Upper lobe of left lung (tissue), 6 donors: ENCODE results near the gene PID1. TPM values are rescaled to one million over a fixed set of nuclear protein-coding genes. Genes with fewer than 3 reads are reported as not detected.

Source experiments
- ATAC-seq, 2 donors: fragments of 200-7000 bp; cut with Tn5 transposase; one replicate each; pipeline ENCODE4 v1.9.1; 2022; ENCODE audit warnings: mild to moderate bottlenecking in 2 of 2, moderate library complexity in 2 of 2; ENCODE audit not compliant: low FRiP score in 2 of 2
- DNase-seq, 2 donors: peaks; one replicate each; pipeline ENCODE4 v3.0.0-alpha.2; 2019 to 2020
- H3K27ac ChIP-seq, 4 donors: fragments of 200-600 bp; sonication (generic); one replicate each; pipeline ENCODE4 v1.5.1; 2016 to 2019
- H3K27me3 ChIP-seq, 4 donors: fragments of 200-600 bp; sonication (generic); one replicate each; pipeline ENCODE4 v1.5.1; 2017 to 2019
- H3K36me3 ChIP-seq, 4 donors: fragments of 200-600 bp; sonication (generic); one replicate each; pipeline ENCODE4 v1.5.1; 2016 to 2019
- H3K4me1 ChIP-seq, 4 donors: fragments of 200-600 bp; sonication (generic); one replicate each; pipeline ENCODE4 v1.5.1; 2018 to 2019
- H3K4me3 ChIP-seq, 4 donors: fragments of 200-600 bp; sonication (generic); one replicate each; pipeline ENCODE4 v1.5.1; 2017 to 2019; ENCODE audit warnings: mild to moderate bottlenecking in 2 of 4, moderate library complexity in 1 of 4
- H3K9me3 ChIP-seq, 4 donors: fragments of 200-600 bp; sonication (generic); one replicate each; pipeline ENCODE4 v1.5.1; 2018 to 2019
- EP300 ChIP-seq, 4 donors: sonication (generic); formaldehyde crosslinking; IDR thresholded peaks; one replicate each; pipeline ENCODE4 v1.5.1; 2017; ENCODE audit warnings: antibody characterized with exemption in 4 of 4, control low read depth in 2 of 4
- POLR2A ChIP-seq, 4 donors: fragments of 450-650 bp; IDR thresholded peaks; one replicate each; pipeline ENCODE4 v1.5.1; 2016 to 2017; ENCODE audit warnings: antibody characterized with exemption in 4 of 4, mild to moderate bottlenecking in 2 of 4
- POLR2AphosphoS5 ChIP-seq, 2 donors: sonication (generic); formaldehyde crosslinking; IDR thresholded peaks; one replicate each; pipeline ENCODE4 v1.5.1; 2017; ENCODE audit warnings: antibody characterized with exemption in 2 of 2
- WGBS, 2 donors: methylation state at CpG; one replicate each; pipeline ENCODE4 v1.1.5; 2017 to 2018; 5-methylcytosine and 5-hydroxymethylcytosine counted together
- total RNA-seq, 6 donors: library from RNA; depleted of rRNA in 4 of 6; stranded (reverse); fragments of >200 nt in 4 of 6; gene quantifications; one replicate each; pipeline versions ENCODE4 v1.1.0 to v1.2.1, GENCODE V29; 2016 to 2021
- TF ChIP-seq, protein P1 (sequence below), 6 experiments: fragments of 450-650 bp in 4 of 6; fragments of 200-600 bp in 2 of 6; sonication (generic) in 2 of 6; IDR thresholded peaks; one replicate each; pipeline ENCODE4 v1.5.1; 2016 to 2019; ENCODE audit warnings: antibody characterized with exemption in 6 of 6
- donor health status: DM: no; HTN: no; CAD: no; lungs with moderate emphysema.
- donor health status: DM: no; HTN: yes; CAD: no; lungs with severe emphysema.

PID1 gene
- total RNA-seq, 6 donors from 2014 or later = 20.8 to 59.7 (median 39.8) TPM

DNA sequence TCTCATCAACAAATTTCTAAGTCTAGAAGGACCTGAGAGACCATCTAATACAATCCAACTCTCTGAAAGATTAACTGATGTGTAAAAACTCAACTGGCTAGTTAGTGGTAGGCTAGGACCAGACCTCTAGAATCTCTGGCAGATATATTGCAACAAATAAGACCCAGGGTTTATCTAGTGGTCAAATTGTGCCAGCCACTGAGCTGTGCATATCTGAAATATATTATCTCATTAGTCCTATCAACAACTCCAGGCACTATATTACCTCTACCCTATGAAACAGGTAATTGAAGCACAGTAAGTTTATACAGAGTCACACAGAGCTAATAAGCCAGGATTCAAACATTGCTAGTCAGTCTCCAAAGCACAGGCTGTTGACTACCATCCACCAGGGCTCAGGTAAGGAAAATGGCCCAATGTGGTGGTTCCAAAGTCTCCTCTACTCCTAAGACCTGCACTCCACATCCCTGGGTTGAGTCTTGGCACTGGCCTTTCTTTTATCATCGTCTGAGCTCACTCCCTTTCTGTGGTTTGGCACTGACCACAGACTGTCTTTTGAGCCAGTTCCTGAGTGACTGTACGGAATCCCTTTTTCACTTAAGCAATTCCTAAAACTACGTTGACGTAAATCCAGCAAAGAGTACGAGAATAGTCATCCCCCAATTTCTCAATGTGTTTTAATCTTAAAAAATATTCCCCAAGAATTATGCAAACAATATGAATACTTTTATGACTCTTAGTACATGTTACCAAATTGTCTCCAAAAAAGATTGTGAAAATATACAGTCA is 11.9 kb upstream of the PID1 start:
- no peak overlapping the region for H3K27ac ChIP-seq
- no peaks in the 10 kb centered on the region for H3K27me3 ChIP-seq
- no peak overlapping the region for H3K4me3 ChIP-seq
- WGBS, 2 donors = 36% methylated on average over 5 of the region's 5 CpGs
- peak in 3 of 4 donors; percentile 34 to 90 (median 66) for TF ChIP-seq EP300 (IDR thresholded peaks at IDR 0.05)
- TF ChIP-seq POLR2AphosphoS5 (IDR thresholded peaks at IDR 0.05) = peak in 1 of 2 donors; percentile 73
- TF ChIP-seq, protein P1, sequence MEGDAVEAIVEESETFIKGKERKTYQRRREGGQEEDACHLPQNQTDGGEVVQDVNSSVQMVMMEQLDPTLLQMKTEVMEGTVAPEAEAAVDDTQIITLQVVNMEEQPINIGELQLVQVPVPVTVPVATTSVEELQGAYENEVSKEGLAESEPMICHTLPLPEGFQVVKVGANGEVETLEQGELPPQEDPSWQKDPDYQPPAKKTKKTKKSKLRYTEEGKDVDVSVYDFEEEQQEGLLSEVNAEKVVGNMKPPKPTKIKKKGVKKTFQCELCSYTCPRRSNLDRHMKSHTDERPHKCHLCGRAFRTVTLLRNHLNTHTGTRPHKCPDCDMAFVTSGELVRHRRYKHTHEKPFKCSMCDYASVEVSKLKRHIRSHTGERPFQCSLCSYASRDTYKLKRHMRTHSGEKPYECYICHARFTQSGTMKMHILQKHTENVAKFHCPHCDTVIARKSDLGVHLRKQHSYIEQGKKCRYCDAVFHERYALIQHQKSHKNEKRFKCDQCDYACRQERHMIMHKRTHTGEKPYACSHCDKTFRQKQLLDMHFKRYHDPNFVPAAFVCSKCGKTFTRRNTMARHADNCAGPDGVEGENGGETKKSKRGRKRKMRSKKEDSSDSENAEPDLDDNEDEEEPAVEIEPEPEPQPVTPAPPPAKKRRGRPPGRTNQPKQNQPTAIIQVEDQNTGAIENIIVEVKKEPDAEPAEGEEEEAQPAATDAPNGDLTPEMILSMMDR (IDR thresholded peaks at IDR 0.05) = no peak
- TF ChIP-seq POLR2A (IDR thresholded peaks at IDR 0.05) = no peak
- DNase-seq = peak in 1 of 2 donors; percentile 63
- no peaks in the 10 kb centered on the region for H3K36me3 ChIP-seq
- H3K9me3 ChIP-seq = peaks cover 0 to 2% (median 0%) of the 10 kb centered on the region in 4 donors
- H3K4me1 ChIP-seq = no peaks in the 10 kb centered on the region
- peak; percentile 88 to 98 for ATAC-seq

DNA sequence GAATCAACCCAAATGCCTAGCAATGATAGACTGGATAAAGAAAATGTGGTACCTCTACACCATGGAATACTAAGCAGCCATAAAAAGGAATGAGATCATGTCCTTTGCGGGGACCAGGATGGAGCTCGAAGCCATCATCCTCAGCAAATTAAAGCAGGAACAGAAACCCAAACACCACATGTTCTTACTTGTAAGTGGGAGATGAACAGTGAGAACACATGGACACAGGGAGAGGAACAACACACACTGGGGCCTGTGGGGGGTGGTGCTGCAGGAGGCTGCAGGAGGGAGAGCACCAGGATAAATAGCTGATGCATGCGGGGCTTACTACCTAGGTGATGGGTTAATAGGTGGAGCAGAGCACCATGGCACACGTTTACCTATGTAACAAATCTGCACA is 8.4 kb upstream of the PID1 start:
- DNase-seq (no peak), ATAC-seq (no peak)
- Histone ChIP-seq H3K4me3 (no peak overlapping the region), H3K27me3 (no peaks in the 10 kb centered on the region), H3K4me1 (no peaks in the 10 kb centered on the region), H3K9me3 (no peaks in the 10 kb centered on the region), H3K36me3 (no peaks in the 10 kb centered on the region), H3K27ac (no peak overlapping the region)
- 87 to 94% methylated on average over 4 of the region's 4 CpGs for WGBS, 2 donors
- TF ChIP-seq, protein P1 (IDR thresholded peaks at IDR 0.05) = no peak
- no peak for TF ChIP-seq POLR2A (IDR thresholded peaks at IDR 0.05)
- TF ChIP-seq POLR2AphosphoS5 (IDR thresholded peaks at IDR 0.05) = no peak
- no peak for TF ChIP-seq EP300 (IDR thresholded peaks at IDR 0.05)

DNA sequence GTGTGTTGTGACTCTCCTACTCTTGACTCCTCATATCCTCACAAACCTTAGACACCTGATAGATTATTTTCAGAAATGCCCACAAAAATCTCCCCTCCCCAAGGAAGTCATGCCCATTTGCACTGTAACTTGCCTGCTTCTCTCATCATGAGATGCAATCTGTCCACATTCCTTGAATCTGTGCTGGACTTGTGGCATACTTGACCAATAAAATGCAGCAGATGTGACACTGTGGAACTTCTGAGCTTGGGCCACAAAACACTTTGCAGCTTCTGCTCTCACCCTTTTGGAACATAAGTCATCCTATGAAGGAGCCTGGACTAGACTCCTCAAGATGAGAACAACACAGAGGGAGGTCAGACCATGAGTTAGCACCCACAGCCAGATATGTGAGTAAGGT is 4.4 kb upstream of the PID1 start:
- Histone ChIP-seq H3K27ac (no peak overlapping the region), H3K4me3 (no peak overlapping the region)
- TF ChIP-seq POLR2AphosphoS5 (IDR thresholded peaks at IDR 0.05) = no peak
- TF ChIP-seq, protein P1 (IDR thresholded peaks at IDR 0.05) = no peak
- TF ChIP-seq POLR2A (IDR thresholded peaks at IDR 0.05) = no peak
- no peak for TF ChIP-seq EP300 (IDR thresholded peaks at IDR 0.05)

GRCh38 chr2:229273723-229274338 is 2.7 kb upstream of the PID1 start:
- 32 to 41% methylated on average over 4 of the region's 4 CpGs for WGBS, 2 donors
- TF ChIP-seq, protein P1 (IDR thresholded peaks at IDR 0.05) = peak; percentile 61 to 80 (median 74)
- TF ChIP-seq POLR2A (IDR thresholded peaks at IDR 0.05) = no peak
- Histone ChIP-seq H3K27me3 (no peaks in the 10 kb centered on the region), H3K4me3 (peak overlapping the region in 3 of 4 donors; percentile 22 to 38 (median 29)), H3K4me1 (peaks cover 0 to 42% (median 17%) of the 10 kb centered on the region in 4 donors), H3K27ac (peak overlapping the region in 3 of 4 donors; percentile 21 to 67 (median 61)), H3K9me3 (no peaks in the 10 kb centered on the region), H3K36me3 (no peaks in the 10 kb centered on the region)
- DNase-seq = peak in 1 of 2 donors; percentile 77
- ATAC-seq = peak; percentile 85 to 93

More for the DNA sequence above, 4.4 kb upstream of the PID1 start:
- DNase-seq = no peak
- Histone ChIP-seq H3K9me3 (no peaks in the 10 kb centered on the region), H3K27me3 (no peaks in the 10 kb centered on the region), H3K4me1 (peaks cover 0 to 32% (median 15%) of the 10 kb centered on the region in 4 donors), H3K36me3 (no peaks in the 10 kb centered on the region)
- ATAC-seq = no peak
